HG03066 (cell line): ENCODE results near the gene ANXA2.
"Not testable (repeated sequence)": the region's sequence is repeated elsewhere in the genome, so short reads cannot be mapped to it uniquely, and the experiment has no call there.

Source experiments
- ATAC-seq: cut with Tn5 transposase; IDR thresholded peaks from one replicate; pipeline ENCODE4 v1.9.1; 2021; ENCODE audit warnings: low read depth; ENCODE audit not compliant: unreplicated experiment

Gene ANXA2

GRCh38 chr15:60372227-60372626 lies 25.6 kb downstream of the ANXA2 start:
- no peak for ATAC-seq

GRCh38 chr15:60371175-60372051 lies 26.4 kb downstream of the ANXA2 start:
- no peak for ATAC-seq

GRCh38 chr15:60370869-60371136 lies 27.0 kb downstream of the ANXA2 start:
- ATAC-seq = no peak

- no peak for ATAC-seq
These were observed 27.5 kb downstream of the ANXA2 start for GRCh38 chr15:60370105-60370868.

GRCh38 chr15:60369696-60370095 lies 28.1 kb downstream of the ANXA2 start:
- no peak for ATAC-seq

- no peak for ATAC-seq
These were observed 33.2 kb downstream of the ANXA2 start for GRCh38 chr15:60364612-60364924.

GRCh38 chr15:60363903-60364611 lies 33.7 kb downstream of the ANXA2 start:
- ATAC-seq = no peak

GRCh38 chr15:60363087-60363549 lies 34.7 kb downstream of the ANXA2 start:
- ATAC-seq = no peak

- no peak for ATAC-seq
These were observed 35.3 kb downstream of the ANXA2 start for GRCh38 chr15:60362321-60363086.

- ATAC-seq = not testable (repeated sequence)
These were observed 38.0 kb downstream of the ANXA2 start for GRCh38 chr15:60359738-60360137.

GRCh38 chr15:60358935-60359682 lies 38.7 kb downstream of the ANXA2 start:
- no peak for ATAC-seq

GRCh38 chr15:60356832-60357231 lies 41.0 kb downstream of the ANXA2 start:
- ATAC-seq = no peak

- no peak for ATAC-seq
These were observed 42.5 kb downstream of the ANXA2 start for GRCh38 chr15:60355148-60355857.

GRCh38 chr15:60353245-60353920 lies 44.4 kb downstream of the ANXA2 start:
- ATAC-seq = no peak

- ATAC-seq = no peak
These were observed 45.3 kb downstream of the ANXA2 start for GRCh38 chr15:60352525-60352924.

- ATAC-seq = no peak
These were observed 46.7 kb downstream of the ANXA2 start for GRCh38 chr15:60351066-60351465.

GRCh38 chr15:60350108-60350507 lies 47.7 kb downstream of the ANXA2 start:
- ATAC-seq = no peak

GRCh38 chr15:60349589-60349988 lies 48.2 kb downstream of the ANXA2 start:
- no peak for ATAC-seq
